ENCODE measurements around the gene CST4.
"Not testable (repeated sequence)": the region's sequence is repeated elsewhere in the genome, so short reads cannot be mapped to it uniquely, and the experiment has no call there.

Gene CST4

DNA sequence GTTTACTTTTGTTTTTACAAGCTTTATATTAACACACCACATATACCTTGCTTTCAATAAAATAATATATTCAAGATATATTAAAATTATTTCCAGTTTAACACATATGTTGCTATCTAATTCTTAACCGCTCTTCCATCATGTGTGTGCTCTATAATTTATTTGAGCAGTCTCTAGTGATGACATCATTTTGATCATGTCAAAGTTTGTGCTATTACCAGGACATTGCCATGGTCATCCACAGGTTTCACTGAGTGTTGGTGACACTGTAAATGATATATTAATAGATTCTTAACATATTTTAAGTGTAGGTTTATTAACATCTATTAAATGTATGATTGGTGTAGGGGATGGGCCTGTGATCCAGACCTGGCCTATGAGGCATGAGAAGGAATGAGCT, 17.1 kb upstream of the CST4 start:
- Histone ChIP-seq H3K36me3 (ENCODE audit: control insufficient read depth in 1 of 2, insufficient read depth in 2 of 2, low read length in 2 of 2) (no peaks in the 10 kb centered on the region), H3K27ac (ENCODE audit: low read length) (no peak overlapping the region)

DNA sequence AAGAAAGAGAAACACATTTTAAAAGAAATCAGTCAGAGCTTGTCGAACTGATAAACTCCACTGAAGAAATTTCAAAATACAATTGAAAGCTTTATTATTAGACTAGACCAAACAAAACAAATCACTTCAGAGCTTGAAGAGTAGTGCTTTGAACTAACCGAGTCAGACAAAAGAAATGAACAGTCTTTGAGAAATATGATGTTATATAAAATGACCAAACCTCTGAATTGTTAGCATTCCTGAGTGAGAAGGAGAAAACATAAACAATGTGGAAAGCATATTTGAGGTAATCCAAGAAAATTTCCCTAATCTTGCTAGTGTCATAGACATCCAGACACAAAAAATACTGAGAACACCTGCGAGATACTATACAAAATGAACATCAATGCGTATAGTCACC, 13.2 kb upstream of the CST4 start:
- Histone ChIP-seq H3K9me3 (ENCODE audit: control insufficient read depth in 1 of 2, low read length in 2 of 2) (no peaks in the 10 kb centered on the region), H3K27ac (ENCODE audit: low read length) (no peak overlapping the region), H3K36me3 (ENCODE audit: control insufficient read depth in 1 of 2, insufficient read depth in 2 of 2, low read length in 2 of 2) (no peaks in the 10 kb centered on the region), H3K27me3 (ENCODE audit: low read depth, low read length) (no peaks in the 10 kb centered on the region), H3K4me3 (ENCODE audit: low read depth in 1 of 2, low read length in 2 of 2) (no peak overlapping the region), H3K4me1 (ENCODE audit: control insufficient read depth in 1 of 2, insufficient read depth in 2 of 2, low read length in 2 of 2) (no peaks in the 10 kb centered on the region)

More for the DNA sequence above, 17.1 kb upstream of the CST4 start:
- Histone ChIP-seq H3K9me3 (ENCODE audit: control insufficient read depth in 1 of 2, low read length in 2 of 2) (no peaks in the 10 kb centered on the region), H3K4me3 (ENCODE audit: low read depth in 1 of 2, low read length in 2 of 2) (no peak overlapping the region), H3K27me3 (ENCODE audit: low read depth, low read length) (no peaks in the 10 kb centered on the region), H3K4me1 (ENCODE audit: control insufficient read depth in 1 of 2, insufficient read depth in 2 of 2, low read length in 2 of 2) (no peaks in the 10 kb centered on the region)

DNA sequence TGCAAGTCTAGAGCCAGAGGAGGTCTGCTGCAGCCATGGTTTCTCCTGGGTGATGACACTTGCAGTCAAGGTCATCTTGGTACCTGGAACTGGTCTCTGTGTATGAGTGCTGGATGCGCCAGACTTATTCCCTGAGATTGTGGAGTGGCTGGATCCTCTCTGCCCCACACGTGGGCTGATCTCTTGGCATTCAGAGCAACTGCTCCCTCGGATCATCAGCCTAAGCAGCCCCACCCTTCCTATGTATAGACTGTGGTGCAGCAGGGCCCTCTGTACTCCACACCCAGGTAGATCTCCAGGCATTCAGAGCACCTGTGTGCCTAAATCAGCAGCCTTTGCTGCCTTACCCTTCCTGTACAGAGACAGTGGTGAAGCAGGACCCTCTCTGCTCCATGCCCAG, 12.1 kb upstream of the CST4 start:
- H3K36me3 ChIP-seq (ENCODE audit: control insufficient read depth in 1 of 2, insufficient read depth in 2 of 2, low read length in 2 of 2), result no peaks in the 10 kb centered on the region
- H3K9me3 ChIP-seq (ENCODE audit: control insufficient read depth in 1 of 2, low read length in 2 of 2), result no peaks in the 10 kb centered on the region
- H3K27ac ChIP-seq (ENCODE audit: low read length), result no peak overlapping the region
- H3K4me3 ChIP-seq (ENCODE audit: low read depth in 1 of 2, low read length in 2 of 2), result no peak overlapping the region
- no peaks in the 10 kb centered on the region for H3K27me3 ChIP-seq (ENCODE audit: low read depth, low read length)
- no peaks in the 10 kb centered on the region for H3K4me1 ChIP-seq (ENCODE audit: control insufficient read depth in 1 of 2, insufficient read depth in 2 of 2, low read length in 2 of 2)

DNA sequence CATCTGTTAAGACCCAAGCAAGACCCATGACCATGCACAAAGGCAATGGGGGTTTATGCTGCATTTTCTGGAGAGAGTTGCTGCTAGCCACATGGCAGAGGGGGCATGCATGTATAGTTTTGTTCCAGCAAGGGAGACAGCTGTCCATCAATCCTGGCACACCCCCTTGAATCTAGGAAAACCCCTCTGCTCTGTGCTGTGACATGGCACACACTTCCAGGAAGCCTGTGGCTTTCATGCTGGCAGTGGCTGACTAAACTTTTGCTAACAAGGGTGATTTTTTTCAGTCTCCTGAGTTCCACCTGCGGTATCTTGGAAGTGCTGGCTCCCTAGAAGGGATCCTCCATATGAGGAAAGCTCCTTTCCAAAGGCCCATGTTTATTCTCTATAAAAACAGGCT, 9.1 kb upstream of the CST4 start:
- H3K27ac ChIP-seq (ENCODE audit: low read length), result no peak overlapping the region
- no peaks in the 10 kb centered on the region for H3K27me3 ChIP-seq (ENCODE audit: low read depth, low read length)
- H3K36me3 ChIP-seq (ENCODE audit: control insufficient read depth in 1 of 2, insufficient read depth in 2 of 2, low read length in 2 of 2), result no peaks in the 10 kb centered on the region
- H3K4me3 ChIP-seq (ENCODE audit: low read depth in 1 of 2, low read length in 2 of 2), result no peak overlapping the region
- H3K9me3 ChIP-seq (ENCODE audit: control insufficient read depth in 1 of 2, low read length in 2 of 2), result no peaks in the 10 kb centered on the region
- no peaks in the 10 kb centered on the region for H3K4me1 ChIP-seq (ENCODE audit: control insufficient read depth in 1 of 2, insufficient read depth in 2 of 2, low read length in 2 of 2)

DNA sequence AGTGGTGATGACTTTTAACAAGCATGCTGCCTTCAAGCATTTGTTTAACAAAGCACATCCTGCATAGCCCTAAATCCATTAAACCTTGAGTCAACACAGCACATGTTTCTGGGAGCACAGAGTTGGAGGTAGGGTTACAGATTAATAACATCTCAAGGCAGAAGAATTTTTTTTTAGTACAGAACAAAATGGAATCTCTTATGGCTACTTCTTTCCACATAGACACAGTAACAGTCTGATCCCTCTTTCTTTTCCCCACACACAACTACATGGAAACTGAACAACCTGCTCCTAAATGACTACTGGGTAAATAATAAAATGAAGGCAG, 6.2 kb upstream of the CST4 start:
- not testable (repeated sequence) for H3K27me3 ChIP-seq (ENCODE audit: low read depth, low read length); H3K4me1 ChIP-seq (ENCODE audit: control insufficient read depth in 1 of 2, insufficient read depth in 2 of 2, low read length in 2 of 2); H3K4me3 ChIP-seq (ENCODE audit: low read depth in 1 of 2, low read length in 2 of 2); H3K27ac ChIP-seq (ENCODE audit: low read length); H3K36me3 ChIP-seq (ENCODE audit: control insufficient read depth in 1 of 2, insufficient read depth in 2 of 2, low read length in 2 of 2); H3K9me3 ChIP-seq (ENCODE audit: control insufficient read depth in 1 of 2, low read length in 2 of 2)

DNA sequence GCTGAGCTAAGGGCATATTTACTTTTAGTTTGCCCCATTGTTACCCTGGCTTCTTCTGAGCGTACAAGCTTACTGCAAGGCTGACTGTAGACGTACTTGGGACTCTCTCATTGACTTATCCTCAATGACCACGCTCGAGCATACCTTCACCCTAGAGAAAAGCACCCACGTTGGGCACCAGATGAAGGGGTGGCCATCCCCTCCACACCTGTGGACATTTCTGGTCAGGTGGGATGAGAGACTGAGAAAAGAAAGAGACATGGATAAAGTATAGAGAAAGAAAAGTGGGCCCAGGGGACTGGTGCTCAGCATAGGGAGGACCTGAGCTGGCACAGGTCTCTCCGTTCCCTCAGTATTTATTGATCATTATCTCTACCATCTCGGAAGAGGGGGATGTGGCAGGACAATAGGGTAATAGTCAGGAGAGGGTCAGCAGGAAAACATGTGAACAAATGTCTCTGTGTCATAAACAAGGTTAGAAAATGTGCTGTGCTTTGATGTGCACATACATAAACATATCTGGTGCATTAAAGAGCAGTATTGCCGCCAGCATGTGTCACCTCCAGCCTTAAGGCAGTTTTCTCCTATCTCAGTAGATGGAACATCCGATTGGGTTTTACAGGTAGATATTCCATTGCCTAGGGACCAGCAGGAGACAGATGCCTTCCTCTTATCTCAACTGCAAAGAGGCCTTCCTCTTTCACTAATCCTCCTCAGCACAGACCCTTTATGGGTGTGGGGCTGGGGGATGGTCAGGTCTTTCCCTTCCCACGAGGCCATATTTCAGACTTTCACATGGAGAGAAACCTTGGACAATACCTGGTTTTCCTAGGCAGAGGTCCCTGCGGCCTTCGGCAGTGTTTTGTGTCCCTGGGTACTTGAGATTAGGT, 5.6 kb upstream of the CST4 start:
- not testable (repeated sequence) for H3K27me3 ChIP-seq (ENCODE audit: low read depth, low read length); H3K4me3 ChIP-seq (ENCODE audit: low read depth in 1 of 2, low read length in 2 of 2); H3K4me1 ChIP-seq (ENCODE audit: control insufficient read depth in 1 of 2, insufficient read depth in 2 of 2, low read length in 2 of 2); H3K36me3 ChIP-seq (ENCODE audit: control insufficient read depth in 1 of 2, insufficient read depth in 2 of 2, low read length in 2 of 2); H3K27ac ChIP-seq (ENCODE audit: low read length); H3K9me3 ChIP-seq (ENCODE audit: control insufficient read depth in 1 of 2, low read length in 2 of 2)

DNA sequence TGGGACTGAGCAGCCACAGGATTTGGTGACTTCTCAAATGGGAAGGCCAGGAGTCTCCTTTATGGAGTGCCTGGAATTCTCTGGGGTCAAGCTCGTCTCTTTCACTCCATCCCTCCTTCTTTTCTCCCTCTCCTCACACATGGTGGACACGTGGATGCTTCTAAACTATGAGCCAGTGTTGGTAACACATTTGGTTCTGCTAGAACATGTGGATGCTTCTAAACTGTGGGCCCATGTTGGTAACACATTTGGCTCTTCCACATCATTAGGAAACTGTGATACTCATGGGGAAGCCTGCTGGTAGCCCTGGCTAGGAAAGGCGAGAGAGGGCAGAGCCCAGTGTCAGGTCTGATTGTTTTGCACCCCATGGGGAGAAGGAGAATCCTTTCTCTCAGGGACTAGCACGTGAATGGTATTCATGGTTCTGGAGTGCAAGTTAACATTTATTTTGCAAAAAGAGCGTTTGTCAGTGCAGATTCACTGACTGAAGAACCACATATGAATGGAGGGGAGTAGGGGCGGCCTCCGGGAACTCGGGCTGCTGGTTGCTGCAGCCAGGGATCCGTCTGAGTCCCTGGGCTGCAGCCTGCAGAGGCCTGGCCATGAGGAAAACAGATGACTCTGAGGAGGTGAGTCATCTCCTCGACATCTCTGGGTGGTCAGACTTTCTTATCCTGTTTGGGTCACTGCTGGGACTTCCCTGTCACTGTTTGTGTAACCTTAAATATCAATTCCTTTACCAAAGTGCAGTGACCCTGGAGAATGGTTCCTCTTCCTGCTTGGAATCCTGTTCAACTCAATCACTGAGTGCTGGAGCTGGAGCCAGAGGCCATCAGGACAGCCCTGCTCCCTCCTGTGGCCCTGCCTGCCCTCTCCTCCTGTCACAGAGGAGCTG, 4.1 kb upstream of the CST4 start:
- H3K36me3 ChIP-seq (ENCODE audit: control insufficient read depth in 1 of 2, insufficient read depth in 2 of 2, low read length in 2 of 2); H3K4me3 ChIP-seq (ENCODE audit: low read depth in 1 of 2, low read length in 2 of 2); H3K27me3 ChIP-seq (ENCODE audit: low read depth, low read length); H3K9me3 ChIP-seq (ENCODE audit: control insufficient read depth in 1 of 2, low read length in 2 of 2); H3K4me1 ChIP-seq (ENCODE audit: control insufficient read depth in 1 of 2, insufficient read depth in 2 of 2, low read length in 2 of 2); H3K27ac ChIP-seq (ENCODE audit: low read length): not testable (repeated sequence)

DNA sequence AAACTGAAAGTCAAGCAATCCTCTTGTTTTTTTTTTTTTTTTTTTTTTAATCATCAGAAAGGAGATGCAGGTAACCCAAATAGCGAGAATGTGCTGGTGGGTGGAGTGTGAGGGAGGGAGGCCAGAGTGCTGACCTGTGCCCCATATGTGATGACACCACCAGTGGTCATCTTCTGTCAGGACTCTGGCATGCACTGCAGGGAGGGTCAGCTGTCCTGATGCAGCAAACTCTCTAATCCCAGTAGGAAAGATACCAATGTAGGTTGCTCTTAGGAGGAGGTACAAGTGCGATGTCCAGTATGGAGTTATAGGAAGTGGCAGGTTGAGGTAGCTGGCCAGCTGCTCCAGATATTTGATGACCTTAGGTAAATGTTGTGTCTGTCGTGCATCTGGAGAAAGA, 2.8 kb upstream of the CST4 start:
- Histone ChIP-seq H3K4me1 (ENCODE audit: control insufficient read depth in 1 of 2, insufficient read depth in 2 of 2, low read length in 2 of 2) (no peaks in the 10 kb centered on the region), H3K36me3 (ENCODE audit: control insufficient read depth in 1 of 2, insufficient read depth in 2 of 2, low read length in 2 of 2) (no peaks in the 10 kb centered on the region), H3K4me3 (ENCODE audit: low read depth in 1 of 2, low read length in 2 of 2) (no peak overlapping the region), H3K27me3 (ENCODE audit: low read depth, low read length) (peaks cover 2% of the 10 kb centered on the region), H3K9me3 (ENCODE audit: control insufficient read depth in 1 of 2, low read length in 2 of 2) (no peaks in the 10 kb centered on the region), H3K27ac (ENCODE audit: low read length) (no peak overlapping the region)

DNA sequence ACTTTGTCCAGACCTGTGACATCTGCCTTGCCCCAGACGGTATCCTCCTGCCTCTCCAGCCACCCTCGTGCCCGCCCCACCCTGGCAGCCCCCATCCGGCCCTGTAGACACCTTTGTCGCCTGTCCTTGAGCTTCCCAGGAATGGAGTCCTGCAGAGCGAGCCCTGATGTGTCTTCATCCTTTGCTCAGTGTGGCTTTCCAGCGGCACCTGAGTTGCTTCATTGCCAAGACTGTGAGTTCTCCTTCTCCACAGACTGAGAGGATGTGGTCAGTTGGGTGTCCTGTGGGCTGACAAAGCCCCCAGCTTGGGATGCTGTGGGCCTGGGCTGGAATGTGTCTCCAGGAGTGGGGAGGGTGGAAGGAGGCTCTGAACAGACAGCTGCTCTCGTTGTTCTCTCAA, 1.7 kb upstream of the CST4 start:
- Histone ChIP-seq H3K36me3 (ENCODE audit: control insufficient read depth in 1 of 2, insufficient read depth in 2 of 2, low read length in 2 of 2) (no peaks in the 10 kb centered on the region), H3K4me1 (ENCODE audit: control insufficient read depth in 1 of 2, insufficient read depth in 2 of 2, low read length in 2 of 2) (no peaks in the 10 kb centered on the region), H3K27me3 (ENCODE audit: low read depth, low read length) (peaks cover 2% of the 10 kb centered on the region), H3K9me3 (ENCODE audit: control insufficient read depth in 1 of 2, low read length in 2 of 2) (no peaks in the 10 kb centered on the region), H3K4me3 (ENCODE audit: low read depth in 1 of 2, low read length in 2 of 2) (no peak overlapping the region), H3K27ac (ENCODE audit: low read length) (no peak overlapping the region)

DNA sequence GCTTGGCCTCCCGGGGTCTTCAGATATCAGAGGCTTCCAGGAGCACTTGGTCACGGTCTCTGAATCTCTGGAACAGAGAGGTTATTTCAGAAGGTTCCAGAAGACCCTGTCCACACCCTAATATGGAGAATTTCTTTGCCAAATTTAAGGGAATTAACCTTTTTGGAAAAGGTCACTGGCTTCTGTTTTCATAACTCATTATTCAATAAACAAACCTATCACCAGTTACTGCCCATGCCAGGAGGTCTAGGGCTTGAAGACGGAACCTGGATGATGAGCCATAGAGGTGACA, 507 bp upstream of the CST4 start:
- H3K9me3 ChIP-seq (ENCODE audit: control insufficient read depth in 1 of 2, low read length in 2 of 2), result no peaks in the 10 kb centered on the region
- H3K4me1 ChIP-seq (ENCODE audit: control insufficient read depth in 1 of 2, insufficient read depth in 2 of 2, low read length in 2 of 2), result no peaks in the 10 kb centered on the region
- H3K27ac ChIP-seq (ENCODE audit: low read length), result no peak overlapping the region
- H3K4me3 ChIP-seq (ENCODE audit: low read depth in 1 of 2, low read length in 2 of 2), result no peak overlapping the region
- no peaks in the 10 kb centered on the region for H3K36me3 ChIP-seq (ENCODE audit: control insufficient read depth in 1 of 2, insufficient read depth in 2 of 2, low read length in 2 of 2)
- peaks cover 2% of the 10 kb centered on the region for H3K27me3 ChIP-seq (ENCODE audit: low read depth, low read length)

DNA sequence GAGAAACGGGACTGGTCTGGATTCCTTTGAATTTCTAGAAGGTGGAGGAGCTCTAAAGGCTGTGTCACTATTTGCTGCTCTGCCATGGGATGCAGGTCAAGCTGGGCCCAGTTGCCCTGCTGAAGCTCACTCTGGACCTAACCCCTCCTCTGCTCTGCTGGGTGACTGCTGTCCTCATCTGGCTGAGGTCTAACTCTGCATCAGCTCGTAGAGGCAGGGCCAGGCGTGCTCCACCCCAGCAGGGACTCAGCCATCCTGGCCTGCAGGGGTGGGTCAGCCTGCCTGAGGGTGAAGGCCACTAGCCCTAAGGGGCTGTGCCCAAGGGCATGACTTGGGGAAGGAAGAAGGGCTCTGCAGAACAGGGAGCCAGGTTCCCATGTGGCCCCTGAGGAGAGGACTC, 852 bp downstream of the CST4 start:
- Histone ChIP-seq H3K27ac (ENCODE audit: low read length) (no peak overlapping the region), H3K36me3 (ENCODE audit: control insufficient read depth in 1 of 2, insufficient read depth in 2 of 2, low read length in 2 of 2) (no peaks in the 10 kb centered on the region), H3K9me3 (ENCODE audit: control insufficient read depth in 1 of 2, low read length in 2 of 2) (no peaks in the 10 kb centered on the region), H3K4me1 (ENCODE audit: control insufficient read depth in 1 of 2, insufficient read depth in 2 of 2, low read length in 2 of 2) (no peaks in the 10 kb centered on the region), H3K4me3 (ENCODE audit: low read depth in 1 of 2, low read length in 2 of 2) (no peak overlapping the region), H3K27me3 (ENCODE audit: low read depth, low read length) (peaks cover 2% of the 10 kb centered on the region)
